HCT116 (cell line): ENCODE measurements around the gene RASA2. TPM values are rescaled to one million over a fixed set of nuclear protein-coding genes. Genes with fewer than 3 reads are reported as not detected.

Experiments
- ATAC-seq: fragments of 200-7000 bp; cut with Tn5 transposase; 2 replicates; pipeline ENCODE4 v1.9.1; 2020; ENCODE audit warnings: mild to moderate bottlenecking, moderate library complexity
- BruUV-seq: library from RNA; stranded (reverse); fragments of 400-500 nt; replicated peaks from 2 replicates; lab custom pipeline; 2021; lab: Mats Ljungman, UMichigan
- CTCF ChIA-PET: fragments of 300-600 bp; sonication (Branson Sonifier 250); formaldehyde crosslinking; loops from one replicate; lab custom pipeline; 2021; ENCODE audit warnings: antibody characterized with exemption; lab: Charles Lee
- POLR2A ChIA-PET: fragments of 300-600, 350-600 bp; sonication (Branson Sonifier 250); formaldehyde crosslinking; loops from one replicate; lab custom pipeline; 2021; ENCODE audit warnings: antibody characterized with exemption; lab: Charles Lee
- RAD21 ChIA-PET, 2 experiments: fragments of 300-600 bp; sonication (Branson Sonifier 250); formaldehyde crosslinking; loops; one replicate each; lab custom pipeline; 2023; ENCODE audit warnings: low total read pairs in 2 of 2; ENCODE audit not compliant: uncharacterized antibody in 2 of 2, unreplicated experiment in 2 of 2, low non-redundant PET in 1 of 2; lab: Charles Lee
- DNase-seq: peaks from one replicate; pipeline ENCODE4 v3.0.0-alpha.2; 2010; ENCODE audit warnings: low read depth, low spot score
- H2AFZ ChIP-seq: fragments of 200-600 bp; shearing (Covaris generic), sonication (generic); 2 replicates; pipeline ENCODE4 v1.6.1; 2017; ENCODE audit warnings: low read depth, mixed run types, mixed read lengths, antibody characterized with exemption, low read length; ENCODE audit not compliant: poor library complexity, severe bottlenecking
- H3K27ac ChIP-seq: 2 replicates; pipeline ENCODE4 v1.5.1; 2012; ENCODE audit warnings: low read depth, low read length
- H3K27me3 ChIP-seq: fragments of 200-600 bp; sonication (generic); 2 replicates; pipeline ENCODE4 v1.6.1; 2016; ENCODE audit warnings: mixed run types, low read length, mixed read lengths; ENCODE audit not compliant: insufficient read depth
- H3K36me3 ChIP-seq, 2 experiments: fragments of 200-500 bp in 1 of 2; fragments of 200-600 bp in 1 of 2; sonication (Bioruptor generic) in 1 of 2; sonication (generic) in 1 of 2; 2 replicates each; pipeline versions ENCODE4 v1.5.1 to v1.6.1; 2014 to 2016; ENCODE audit warnings: low read length in 2 of 2, inconsistent platforms in 1 of 2, mixed read lengths in 1 of 2, mixed run types in 1 of 2; ENCODE audit not compliant: insufficient read depth in 2 of 2, control insufficient read depth in 1 of 2
- H3K4me1 ChIP-seq, 2 experiments: fragments of 200-600 bp in 1 of 2; sonication (generic) in 1 of 2; 2 replicates each; pipeline versions ENCODE4 v1.5.1 to v1.6.1; 2012 to 2017; ENCODE audit warnings: low read length in 2 of 2, inconsistent platforms in 1 of 2, mild to moderate bottlenecking in 1 of 2, mixed read lengths in 1 of 2, mixed run types in 1 of 2, moderate library complexity in 1 of 2; ENCODE audit not compliant: insufficient read depth in 2 of 2, control insufficient read depth in 1 of 2
- H3K4me2 ChIP-seq: fragments of 200-600 bp; sonication (generic); 2 replicates; pipeline ENCODE4 v1.6.1; 2017; ENCODE audit warnings: mixed run types, low read length, mixed read lengths
- H3K4me3 ChIP-seq, 2 experiments: fragments of 200-600 bp in 1 of 2; sonication (generic) in 1 of 2; replicated peaks in 1 of 2; 2 replicates each; pipeline ENCODE4 v1.5.1; 2011 to 2016; ENCODE audit warnings: low read length in 2 of 2, control low read depth in 1 of 2, low read depth in 1 of 2, mild to moderate bottlenecking in 1 of 2, mixed read lengths in 1 of 2, mixed run types in 1 of 2
- H3K79me2 ChIP-seq: fragments of 200-600 bp; sonication (generic); 2 replicates; pipeline ENCODE4 v1.6.1; 2017; ENCODE audit warnings: mild to moderate bottlenecking, mixed run types, low read length, moderate library complexity, mixed read lengths; ENCODE audit not compliant: insufficient read depth
- H3K9ac ChIP-seq: fragments of 200-600 bp; sonication (generic); 2 replicates; pipeline ENCODE4 v1.6.1; 2016; ENCODE audit warnings: low read length, mixed read lengths
- H3K9me2 ChIP-seq: fragments of 200-600 bp; sonication (generic), shearing (Covaris generic); 2 replicates; pipeline ENCODE4 v1.6.1; 2017; ENCODE audit warnings: mixed run types, mild to moderate bottlenecking, moderate library complexity; ENCODE audit not compliant: insufficient read depth
- H3K9me3 ChIP-seq, 2 experiments: fragments of 200-500 bp in 1 of 2; fragments of 200-600 bp in 1 of 2; sonication (Bioruptor generic) in 1 of 2; sonication (generic) in 1 of 2; 2 replicates each; pipeline ENCODE4 v1.6.1; 2014 to 2017; ENCODE audit warnings: low read length in 2 of 2, mixed read lengths in 2 of 2, inconsistent platforms in 1 of 2, low read depth in 1 of 2, mild to moderate bottlenecking in 1 of 2, mixed run types in 1 of 2, moderate library complexity in 1 of 2; ENCODE audit not compliant: control insufficient read depth in 1 of 2, insufficient read depth in 1 of 2
- H4K20me1 ChIP-seq: fragments of 200-600 bp; sonication (generic), shearing (Covaris generic); 2 replicates; pipeline ENCODE4 v1.6.1; 2017; ENCODE audit warnings: mixed run types, mild to moderate bottlenecking, moderate library complexity; ENCODE audit not compliant: insufficient read depth
- ATF3 ChIP-seq: IDR thresholded peaks from 2 replicates; pipeline ENCODE4 v1.6.1; 2012
- CBX3 ChIP-seq: IDR thresholded peaks from 2 replicates; pipeline ENCODE4 v1.6.1; 2012; ENCODE audit warnings: low read depth
- CEBPB ChIP-seq: IDR thresholded peaks from 2 replicates; pipeline ENCODE4 v1.6.1; 2012; ENCODE audit warnings: low read depth
- EGR1 ChIP-seq: IDR thresholded peaks from 2 replicates; pipeline ENCODE4 v1.6.1; 2012; ENCODE audit warnings: low read depth
- ELF1 ChIP-seq: IDR thresholded peaks from 2 replicates; pipeline ENCODE4 v1.6.1; 2012; ENCODE audit warnings: low read depth, borderline replicate concordance
- EZH2 ChIP-seq: fragments of 200-600 bp; sonication (generic); IDR thresholded peaks from 2 replicates; pipeline ENCODE4 v1.6.1; 2017; ENCODE audit warnings: antibody characterized with exemption, mixed run types
- EZH2phosphoT487 ChIP-seq: fragments of 200-600 bp; IDR thresholded peaks from 2 replicates; pipeline ENCODE4 v1.6.1; 2018; ENCODE audit warnings: antibody characterized with exemption, borderline replicate concordance
- FOSL1 ChIP-seq: IDR thresholded peaks from 2 replicates; pipeline ENCODE4 v1.6.1; 2012; ENCODE audit warnings: low read depth
- JUND ChIP-seq: IDR thresholded peaks from 2 replicates; pipeline ENCODE4 v1.6.1; 2012
- MAX ChIP-seq: IDR thresholded peaks from 2 replicates; pipeline ENCODE4 v1.6.1; 2012
- POLR2AphosphoS5 ChIP-seq: IDR thresholded peaks from 2 replicates; pipeline ENCODE4 v1.6.1; 2011; ENCODE audit warnings: mild to moderate bottlenecking, low read depth, low read length, moderate library complexity
- RAD21 ChIP-seq: IDR thresholded peaks from 2 replicates; pipeline ENCODE4 v1.6.1; 2012; ENCODE audit warnings: low read depth, mild to moderate bottlenecking
- REST ChIP-seq: IDR thresholded peaks from 2 replicates; pipeline ENCODE4 v1.6.1; 2012; ENCODE audit warnings: low read depth
- SIN3A ChIP-seq: IDR thresholded peaks from 2 replicates; pipeline ENCODE4 v1.6.1; 2012; ENCODE audit warnings: low read depth
- SP1 ChIP-seq: IDR thresholded peaks from 2 replicates; pipeline ENCODE4 v1.6.1; 2012; ENCODE audit warnings: low read depth
- YY1 ChIP-seq: IDR thresholded peaks from 2 replicates; pipeline ENCODE4 v1.6.1; 2011; ENCODE audit warnings: low read length, low read depth, moderate library complexity, mild to moderate bottlenecking; ENCODE audit not compliant: insufficient replicate concordance; ENCODE audit errors: extremely low read depth
- ZBTB33 ChIP-seq: IDR thresholded peaks from 2 replicates; pipeline ENCODE4 v1.6.1; 2011; ENCODE audit warnings: mild to moderate bottlenecking, low read length, moderate library complexity; ENCODE audit not compliant: insufficient replicate concordance; ENCODE audit errors: extremely low read depth
- ZFX ChIP-seq: fragments of 450-650 bp; IDR thresholded peaks from 2 replicates; pipeline ENCODE4 v1.6.1; 2017
- ZNF274 ChIP-seq: fragments of 200-500 bp; sonication (Bioruptor generic); IDR thresholded peaks from 2 replicates; pipeline ENCODE4 v1.6.1; 2014; ENCODE audit warnings: mild to moderate bottlenecking, low read depth, low read length, inconsistent platforms
- intact Hi-C: fragments of 100-400 bp; cut with micrococcal nuclease; formaldehyde crosslinking; loops from 2 replicates; pipeline ENCODE4 v1.10.0; 2022
- total RNA-seq: library from RNA; stranded (reverse); gene quantifications from one replicate; pipeline ENCODE4 v1.2.1, GENCODE V29; 2021; ENCODE audit not compliant: unreplicated experiment

The RASA2 gene
- total RNA-seq, 1 experiment from 2014 or later: 12.8 TPM

- ATAC-seq: no peak
- DNase-seq: no peak
- ChIA-PET CTCF (no interaction called here), RAD21 (no interaction called here), POLR2A (no interaction called here)
- no peaks in the 10 kb centered on the region for H3K79me2 ChIP-seq
- no peaks in the 10 kb centered on the region for H3K9me3 ChIP-seq
- no peaks in the 10 kb centered on the region for H4K20me1 ChIP-seq
- no peak overlapping the region for H3K4me2 ChIP-seq
- no peak overlapping the region for H3K9ac ChIP-seq
- no peak overlapping the region for H3K27ac ChIP-seq
- no TSS peak for BruUV-seq
- H3K9me2 ChIP-seq: no peaks in the 10 kb centered on the region
- intact Hi-C loops: no loop called here
- H3K36me3 ChIP-seq: no peaks in the 10 kb centered on the region
- no peaks in the 10 kb centered on the region for H3K27me3 ChIP-seq
- no peak for TF ChIP-seq EGR1
- TF ChIP-seq YY1: no peak
- TF ChIP-seq SIN3A: no peak
- TF ChIP-seq EZH2phosphoT487: no peak
- TF ChIP-seq ELF1: no peak
- no peak for TF ChIP-seq JUND
- TF ChIP-seq EZH2: no peak
- TF ChIP-seq CEBPB: no peak
- no peak for TF ChIP-seq ZFX
- no peak for TF ChIP-seq ATF3
- TF ChIP-seq ZNF274: no peak
- TF ChIP-seq FOSL1: no peak
- TF ChIP-seq MAX: no peak
- no peak for TF ChIP-seq SP1
- TF ChIP-seq ZBTB33: no peak
- no peak for TF ChIP-seq POLR2AphosphoS5
- no peak for TF ChIP-seq RAD21
- no peak for TF ChIP-seq REST
- TF ChIP-seq CBX3: no peak
- H3K4me3 ChIP-seq: no peak overlapping the region
- peaks cover 0 to 4% of the 10 kb centered on the region in 2 experiments; a peak in 1 of 4 replicates for H3K4me1 ChIP-seq
- H2AFZ ChIP-seq: no peak overlapping the region
Measured at GRCh38 chr3:141476033-141476432, 10.8 kb upstream of the RASA2 start.
